Measurements from ENCODE around the gene POMT1. TPM values are rescaled to one million over a fixed set of nuclear protein-coding genes. Genes with fewer than 3 reads are reported as not detected.

The POMT1 gene
- total RNA-seq, 2 experiments from 2014 or later: 4.7 to 27.1 TPM

- Histone ChIP-seq H2AFZ (ENCODE audit: low read length) (no peak overlapping the region), H3K9me3 (ENCODE audit: low read length) (no peaks in the 10 kb centered on the region), H3K36me3 (ENCODE audit: insufficient read depth, low read length) (no peaks in the 10 kb centered on the region), H3K4me1 (ENCODE audit: insufficient read depth, low read length, poor library complexity, severe bottlenecking) (no peaks in the 10 kb centered on the region), H4K20me1 (ENCODE audit: insufficient read depth, low read length) (no peaks in the 10 kb centered on the region), H3K9me2 (ENCODE audit: insufficient read depth, low read length) (no peaks in the 10 kb centered on the region), H3K79me2 (ENCODE audit: insufficient read depth, low read depth, low read length) (no peaks in the 10 kb centered on the region), H3K4me2 (ENCODE audit: low read length) (no peak overlapping the region), H3K27ac (ENCODE audit: low read depth, low read length, poor library complexity, severe bottlenecking) (no peak overlapping the region), H3K4me3 (ENCODE audit: low read depth, low read length, poor library complexity, severe bottlenecking) (no peak overlapping the region)
- no peak for DNase-seq (ENCODE audit: low spot score)
- ChIA-PET POLR2A (interaction anchor here (0.5 kb wide), 1 partner anchor 235 kb away, joined by 6 read pairs; no protein-coding TSS in a partner anchor), CTCF (ENCODE audit: unreplicated experiment) (no interaction called here)
- TF ChIP-seq EZH2phosphoT487 (IDR thresholded peaks at IDR 0.05; ENCODE audit: borderline replicate concordance, low read depth, low read length): no peak
- TF ChIP-seq, protein P1, sequence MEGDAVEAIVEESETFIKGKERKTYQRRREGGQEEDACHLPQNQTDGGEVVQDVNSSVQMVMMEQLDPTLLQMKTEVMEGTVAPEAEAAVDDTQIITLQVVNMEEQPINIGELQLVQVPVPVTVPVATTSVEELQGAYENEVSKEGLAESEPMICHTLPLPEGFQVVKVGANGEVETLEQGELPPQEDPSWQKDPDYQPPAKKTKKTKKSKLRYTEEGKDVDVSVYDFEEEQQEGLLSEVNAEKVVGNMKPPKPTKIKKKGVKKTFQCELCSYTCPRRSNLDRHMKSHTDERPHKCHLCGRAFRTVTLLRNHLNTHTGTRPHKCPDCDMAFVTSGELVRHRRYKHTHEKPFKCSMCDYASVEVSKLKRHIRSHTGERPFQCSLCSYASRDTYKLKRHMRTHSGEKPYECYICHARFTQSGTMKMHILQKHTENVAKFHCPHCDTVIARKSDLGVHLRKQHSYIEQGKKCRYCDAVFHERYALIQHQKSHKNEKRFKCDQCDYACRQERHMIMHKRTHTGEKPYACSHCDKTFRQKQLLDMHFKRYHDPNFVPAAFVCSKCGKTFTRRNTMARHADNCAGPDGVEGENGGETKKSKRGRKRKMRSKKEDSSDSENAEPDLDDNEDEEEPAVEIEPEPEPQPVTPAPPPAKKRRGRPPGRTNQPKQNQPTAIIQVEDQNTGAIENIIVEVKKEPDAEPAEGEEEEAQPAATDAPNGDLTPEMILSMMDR (conservative IDR thresholded peaks at IDR 0.05; ENCODE audit: low read length): no peak
- no TSS peak for BruUV-seq (replicated peaks)
- intact Hi-C loops (cut with micrococcal nuclease; ENCODE audit: unreplicated experiment): no loop called here
Observed at GRCh38 chr9:131554087-131554842, 51.5 kb downstream of the POMT1 start.

DNA sequence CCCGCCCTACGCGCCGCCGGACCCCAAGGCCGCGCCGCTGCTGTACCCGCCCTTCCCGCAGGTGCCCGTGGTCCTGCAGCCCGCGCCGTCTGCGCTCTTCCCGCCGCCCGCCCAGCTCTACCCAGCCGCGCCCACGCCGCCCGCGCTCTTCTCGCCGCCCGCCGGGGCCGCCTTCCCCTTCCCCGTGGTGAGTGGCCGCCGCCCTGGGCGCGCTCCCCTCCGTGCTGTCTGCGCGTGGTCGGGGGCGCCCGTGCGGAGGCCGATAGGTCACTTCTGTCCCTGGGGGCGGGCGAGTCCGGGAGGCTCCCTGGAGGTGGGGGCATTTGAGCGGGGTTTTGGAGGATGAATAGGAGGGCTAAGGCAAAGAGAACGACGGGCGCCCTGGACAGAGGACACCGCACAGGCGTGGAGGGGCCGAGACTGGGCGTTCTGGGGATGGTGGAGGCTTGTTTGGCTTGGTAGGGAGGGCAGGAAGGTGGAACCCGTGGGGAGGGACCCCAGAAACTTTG, 52.2 kb downstream of the POMT1 start:
- Histone ChIP-seq H3K27ac (ENCODE audit: low read depth, low read length, poor library complexity, severe bottlenecking) (no peak overlapping the region), H3K36me3 (ENCODE audit: insufficient read depth, low read length) (no peaks in the 10 kb centered on the region), H2AFZ (ENCODE audit: low read length) (no peak overlapping the region), H3K4me1 (ENCODE audit: insufficient read depth, low read length, poor library complexity, severe bottlenecking) (no peaks in the 10 kb centered on the region), H3K9me3 (ENCODE audit: low read length) (0 out of 2 replicates have a peak, but pooled peaks cover 3% of the 10 kb centered on the region), H3K4me3 (ENCODE audit: low read depth, low read length, poor library complexity, severe bottlenecking) (no peak overlapping the region), H4K20me1 (ENCODE audit: insufficient read depth, low read length) (no peaks in the 10 kb centered on the region), H3K4me2 (ENCODE audit: low read length) (no peak overlapping the region), H3K9me2 (ENCODE audit: insufficient read depth, low read length) (no peaks in the 10 kb centered on the region), H3K79me2 (ENCODE audit: insufficient read depth, low read depth, low read length) (no peaks in the 10 kb centered on the region)
- intact Hi-C loops (cut with micrococcal nuclease; ENCODE audit: unreplicated experiment): no loop called here
- DNase-seq (ENCODE audit: low spot score): no peak
- CTCF ChIA-PET (ENCODE audit: unreplicated experiment): no interaction called here
- BruUV-seq (replicated peaks): no TSS peak
- TF ChIP-seq, protein P1 (conservative IDR thresholded peaks at IDR 0.05; ENCODE audit: low read length): no peak
- no peak for TF ChIP-seq EZH2phosphoT487 (IDR thresholded peaks at IDR 0.05; ENCODE audit: borderline replicate concordance, low read depth, low read length)
- POLR2A ChIA-PET: no interaction called here
